A549 (cell line): Measurements from ENCODE around the gene SCYGR1.

ENCODE experiments used
- CHD4 ChIP-seq: fragments of 200-600 bp; sonication (generic); IDR thresholded peaks from 2 replicates; pipeline ENCODE4 v1.6.1; 2016; ENCODE audit warnings: antibody characterized with exemption, mild to moderate bottlenecking, borderline replicate concordance
- EHMT2 ChIP-seq: fragments of 200-600 bp; sonication (generic); IDR thresholded peaks from 2 replicates; pipeline ENCODE4 v1.6.1; 2016; ENCODE audit warnings: antibody characterized with exemption, low read depth, mild to moderate bottlenecking, moderate library complexity
- EP300 ChIP-seq, 2 experiments: fragments of >200 bp; sonication (Bioruptor Twin); formaldehyde crosslinking; IDR thresholded peaks; 2 replicates in 1 of 2; 3 replicates in 1 of 2; pipeline ENCODE4 v1.6.1; 2016 to 2017
- ESRRA ChIP-seq: fragments of 150-350 bp; IDR thresholded peaks from 2 replicates; pipeline ENCODE4 v1.6.1; 2014; ENCODE audit warnings: mild to moderate bottlenecking, low read length, borderline replicate concordance
- JUN ChIP-seq, 2 experiments: fragments of >200 bp; sonication (Bioruptor Twin); formaldehyde crosslinking; IDR thresholded peaks; 2 replicates in 1 of 2; 3 replicates in 1 of 2; pipeline ENCODE4 v1.6.1; 2016 to 2017
- MAFK ChIP-seq: fragments of 450-650 bp; IDR thresholded peaks from 2 replicates; pipeline ENCODE4 v1.6.1; 2014; ENCODE audit not compliant: partially characterized antibody
- ZSCAN20 ChIP-seq: fragments of 250-450 bp; sonication (Bioruptor Pico); IDR thresholded peaks from 2 replicates; pipeline ENCODE4 v1.8.0; 2022; ENCODE audit warnings: mild to moderate bottlenecking, moderate library complexity
- TF ChIP-seq, protein P1 (sequence below): fragments of >200 bp; sonication (Bioruptor Twin); formaldehyde crosslinking; IDR thresholded peaks from 3 replicates; pipeline ENCODE4 v1.5.1; 2016
- TF ChIP-seq, protein P2 (sequence below): fragments of >200 bp; sonication (Bioruptor Twin); formaldehyde crosslinking; IDR thresholded peaks from 3 replicates; pipeline ENCODE4 v1.6.1; 2016
- TF ChIP-seq, protein P3 (sequence below): fragments of 200-600 bp; sonication (generic); IDR thresholded peaks from 2 replicates; pipeline ENCODE4 v1.6.1; 2016; ENCODE audit warnings: antibody characterized with exemption, mild to moderate bottlenecking, moderate library complexity
- TF ChIP-seq, protein P4 (sequence below): IDR thresholded peaks from 2 replicates; pipeline ENCODE4 v1.6.1; 2012

DNA sequence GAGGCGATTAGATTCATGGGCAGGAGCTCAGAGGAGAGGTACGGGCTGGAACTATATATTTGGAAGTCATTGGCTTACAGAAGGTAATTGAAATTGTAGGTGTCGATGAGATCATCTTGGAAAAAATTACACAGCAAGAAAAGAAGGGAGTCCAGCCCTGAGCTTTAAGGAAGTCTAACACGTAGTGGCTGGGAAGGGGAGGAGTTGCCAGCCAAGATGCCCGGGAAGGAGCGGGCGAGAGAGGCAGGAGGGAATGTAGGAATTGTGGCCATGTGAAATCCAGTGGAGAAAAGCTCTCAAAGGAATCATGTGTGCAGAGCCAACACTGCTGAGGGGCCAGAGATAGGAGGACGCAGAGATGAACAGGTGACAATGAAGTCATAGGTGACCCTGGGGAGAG is 25.6 kb upstream of the SCYGR1 start:
- TF ChIP-seq, protein P1, sequence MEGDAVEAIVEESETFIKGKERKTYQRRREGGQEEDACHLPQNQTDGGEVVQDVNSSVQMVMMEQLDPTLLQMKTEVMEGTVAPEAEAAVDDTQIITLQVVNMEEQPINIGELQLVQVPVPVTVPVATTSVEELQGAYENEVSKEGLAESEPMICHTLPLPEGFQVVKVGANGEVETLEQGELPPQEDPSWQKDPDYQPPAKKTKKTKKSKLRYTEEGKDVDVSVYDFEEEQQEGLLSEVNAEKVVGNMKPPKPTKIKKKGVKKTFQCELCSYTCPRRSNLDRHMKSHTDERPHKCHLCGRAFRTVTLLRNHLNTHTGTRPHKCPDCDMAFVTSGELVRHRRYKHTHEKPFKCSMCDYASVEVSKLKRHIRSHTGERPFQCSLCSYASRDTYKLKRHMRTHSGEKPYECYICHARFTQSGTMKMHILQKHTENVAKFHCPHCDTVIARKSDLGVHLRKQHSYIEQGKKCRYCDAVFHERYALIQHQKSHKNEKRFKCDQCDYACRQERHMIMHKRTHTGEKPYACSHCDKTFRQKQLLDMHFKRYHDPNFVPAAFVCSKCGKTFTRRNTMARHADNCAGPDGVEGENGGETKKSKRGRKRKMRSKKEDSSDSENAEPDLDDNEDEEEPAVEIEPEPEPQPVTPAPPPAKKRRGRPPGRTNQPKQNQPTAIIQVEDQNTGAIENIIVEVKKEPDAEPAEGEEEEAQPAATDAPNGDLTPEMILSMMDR, result no peak
- TF ChIP-seq, protein P2, sequence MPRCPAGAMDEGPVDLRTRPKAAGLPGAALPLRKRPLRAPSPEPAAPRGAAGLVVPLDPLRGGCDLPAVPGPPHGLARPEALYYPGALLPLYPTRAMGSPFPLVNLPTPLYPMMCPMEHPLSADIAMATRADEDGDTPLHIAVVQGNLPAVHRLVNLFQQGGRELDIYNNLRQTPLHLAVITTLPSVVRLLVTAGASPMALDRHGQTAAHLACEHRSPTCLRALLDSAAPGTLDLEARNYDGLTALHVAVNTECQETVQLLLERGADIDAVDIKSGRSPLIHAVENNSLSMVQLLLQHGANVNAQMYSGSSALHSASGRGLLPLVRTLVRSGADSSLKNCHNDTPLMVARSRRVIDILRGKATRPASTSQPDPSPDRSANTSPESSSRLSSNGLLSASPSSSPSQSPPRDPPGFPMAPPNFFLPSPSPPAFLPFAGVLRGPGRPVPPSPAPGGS, result no peak
- TF ChIP-seq CHD4 (no peak), ESRRA (no peak), EHMT2 (no peak), MAFK (no peak), JUN (IDR thresholded peaks at IDR 0.05) (no peak), EP300 (IDR thresholded peaks at IDR 0.05) (no peak), ZSCAN20 (no peak)
- TF ChIP-seq, protein P3, sequence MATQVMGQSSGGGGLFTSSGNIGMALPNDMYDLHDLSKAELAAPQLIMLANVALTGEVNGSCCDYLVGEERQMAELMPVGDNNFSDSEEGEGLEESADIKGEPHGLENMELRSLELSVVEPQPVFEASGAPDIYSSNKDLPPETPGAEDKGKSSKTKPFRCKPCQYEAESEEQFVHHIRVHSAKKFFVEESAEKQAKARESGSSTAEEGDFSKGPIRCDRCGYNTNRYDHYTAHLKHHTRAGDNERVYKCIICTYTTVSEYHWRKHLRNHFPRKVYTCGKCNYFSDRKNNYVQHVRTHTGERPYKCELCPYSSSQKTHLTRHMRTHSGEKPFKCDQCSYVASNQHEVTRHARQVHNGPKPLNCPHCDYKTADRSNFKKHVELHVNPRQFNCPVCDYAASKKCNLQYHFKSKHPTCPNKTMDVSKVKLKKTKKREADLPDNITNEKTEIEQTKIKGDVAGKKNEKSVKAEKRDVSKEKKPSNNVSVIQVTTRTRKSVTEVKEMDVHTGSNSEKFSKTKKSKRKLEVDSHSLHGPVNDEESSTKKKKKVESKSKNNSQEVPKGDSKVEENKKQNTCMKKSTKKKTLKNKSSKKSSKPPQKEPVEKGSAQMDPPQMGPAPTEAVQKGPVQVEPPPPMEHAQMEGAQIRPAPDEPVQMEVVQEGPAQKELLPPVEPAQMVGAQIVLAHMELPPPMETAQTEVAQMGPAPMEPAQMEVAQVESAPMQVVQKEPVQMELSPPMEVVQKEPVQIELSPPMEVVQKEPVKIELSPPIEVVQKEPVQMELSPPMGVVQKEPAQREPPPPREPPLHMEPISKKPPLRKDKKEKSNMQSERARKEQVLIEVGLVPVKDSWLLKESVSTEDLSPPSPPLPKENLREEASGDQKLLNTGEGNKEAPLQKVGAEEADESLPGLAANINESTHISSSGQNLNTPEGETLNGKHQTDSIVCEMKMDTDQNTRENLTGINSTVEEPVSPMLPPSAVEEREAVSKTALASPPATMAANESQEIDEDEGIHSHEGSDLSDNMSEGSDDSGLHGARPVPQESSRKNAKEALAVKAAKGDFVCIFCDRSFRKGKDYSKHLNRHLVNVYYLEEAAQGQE, result no peak
- TF ChIP-seq, protein P4, sequence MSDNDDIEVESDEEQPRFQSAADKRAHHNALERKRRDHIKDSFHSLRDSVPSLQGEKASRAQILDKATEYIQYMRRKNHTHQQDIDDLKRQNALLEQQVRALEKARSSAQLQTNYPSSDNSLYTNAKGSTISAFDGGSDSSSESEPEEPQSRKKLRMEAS, result no peak
